GM21381 (cell line): Measurements from ENCODE around the gene RAB17.

Experiments
- ATAC-seq: cut with Tn5 transposase; IDR thresholded peaks from one replicate; pipeline ENCODE4 v1.9.1; 2021; ENCODE audit warnings: mild to moderate bottlenecking, moderate library complexity; ENCODE audit not compliant: unreplicated experiment

RAB17 gene

DNA sequence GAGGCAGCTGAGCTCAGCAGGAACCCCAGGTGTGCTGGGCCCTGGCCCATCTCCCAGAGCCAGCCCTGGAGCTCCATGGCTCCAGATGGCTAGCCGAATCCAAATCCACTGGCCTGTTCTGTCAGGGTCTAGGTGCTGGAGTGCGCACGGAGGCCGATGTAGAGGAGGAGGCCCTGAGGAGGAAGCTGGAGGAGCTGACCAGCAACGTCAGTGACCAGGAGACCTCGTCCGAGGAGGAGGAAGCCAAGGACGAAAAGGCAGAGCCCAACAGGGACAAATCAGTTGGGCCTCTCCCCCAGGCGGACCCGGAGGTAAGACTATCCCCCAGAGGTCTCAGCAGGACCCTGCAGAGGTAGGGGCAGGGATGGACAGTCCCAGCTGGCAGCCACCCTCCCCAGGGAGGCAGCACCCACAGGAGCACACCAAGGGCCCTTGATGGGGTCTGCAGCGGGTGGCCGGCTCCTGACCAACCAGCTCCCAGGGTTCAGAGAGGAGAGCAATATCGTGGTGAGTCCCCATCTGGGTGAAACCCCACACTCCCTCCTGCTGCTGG lies 50.2 kb downstream of the RAB17 start:
- no peak for ATAC-seq

- no peak for ATAC-seq
Observed at GRCh38 chr2:237539681-237540080, 50.9 kb downstream of the RAB17 start.

DNA sequence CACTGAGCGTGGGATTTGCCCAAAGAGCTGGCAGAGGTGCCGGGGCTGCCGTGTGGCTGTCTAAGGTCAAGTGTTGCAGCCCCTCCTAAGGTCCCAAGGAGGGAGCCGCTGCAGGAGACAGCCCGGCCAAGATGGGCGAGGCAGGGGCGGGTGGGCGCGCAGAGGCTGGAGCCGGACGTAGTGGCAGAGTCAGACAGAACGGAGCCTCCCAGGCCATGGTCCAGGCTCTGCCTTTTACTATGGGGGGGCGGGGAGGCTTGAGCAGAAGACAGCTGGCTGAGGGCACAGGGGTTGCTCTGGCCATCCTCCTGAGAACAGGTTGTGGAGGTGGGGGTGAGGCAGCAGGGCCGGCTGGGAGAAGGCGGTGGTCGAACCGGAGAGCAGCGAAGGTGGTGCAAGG lies 51.6 kb downstream of the RAB17 start:
- no peak for ATAC-seq

- no peak for ATAC-seq
Observed at GRCh38 chr2:237538001-237538720, 52.4 kb downstream of the RAB17 start.

DNA sequence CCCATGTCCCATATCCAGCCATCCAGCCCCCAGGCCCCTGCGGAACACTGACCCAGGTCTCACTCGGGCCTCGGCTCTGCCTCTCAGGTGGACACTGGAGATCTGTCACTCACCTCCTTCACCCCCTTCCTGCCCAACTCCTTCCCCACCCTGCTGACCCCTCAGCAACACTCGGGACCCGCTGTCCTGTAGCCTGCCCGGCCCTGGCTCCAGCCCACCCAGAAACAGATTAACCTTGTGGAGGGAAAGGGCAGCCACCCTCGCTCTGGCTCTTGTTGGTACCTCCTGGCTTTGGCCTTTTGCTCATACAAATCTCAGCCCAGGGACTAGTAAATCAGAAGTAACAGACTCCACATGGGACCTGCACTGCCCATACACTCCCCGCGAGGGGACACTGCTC lies 53.9 kb downstream of the RAB17 start:
- ATAC-seq = no peak

GRCh38 chr2:237536083-237536415 lies 54.5 kb downstream of the RAB17 start:
- no peak for ATAC-seq

GRCh38 chr2:237535385-237536082 lies 55.0 kb downstream of the RAB17 start:
- ATAC-seq = no peak

DNA sequence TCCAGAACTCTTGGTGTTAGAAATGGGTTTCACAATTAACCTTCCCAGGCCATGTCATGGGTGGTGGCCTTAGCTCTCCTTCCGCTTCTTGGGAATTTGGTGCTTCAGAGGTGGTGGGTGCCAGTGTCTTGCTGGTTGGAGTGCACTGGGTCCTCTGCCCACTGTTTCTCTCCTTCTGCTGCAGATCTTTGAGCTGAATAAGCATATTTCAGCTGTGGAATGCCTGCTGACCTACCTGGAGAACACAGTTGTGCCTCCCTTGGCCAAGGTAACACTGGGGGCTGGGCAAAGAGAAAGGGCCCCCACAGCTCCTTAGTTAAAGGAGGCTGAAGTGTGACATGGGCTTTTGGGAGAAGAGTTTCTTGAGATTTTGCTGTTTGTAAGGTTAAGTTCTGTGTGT lies 56.2 kb downstream of the RAB17 start:
- ATAC-seq = no peak

DNA sequence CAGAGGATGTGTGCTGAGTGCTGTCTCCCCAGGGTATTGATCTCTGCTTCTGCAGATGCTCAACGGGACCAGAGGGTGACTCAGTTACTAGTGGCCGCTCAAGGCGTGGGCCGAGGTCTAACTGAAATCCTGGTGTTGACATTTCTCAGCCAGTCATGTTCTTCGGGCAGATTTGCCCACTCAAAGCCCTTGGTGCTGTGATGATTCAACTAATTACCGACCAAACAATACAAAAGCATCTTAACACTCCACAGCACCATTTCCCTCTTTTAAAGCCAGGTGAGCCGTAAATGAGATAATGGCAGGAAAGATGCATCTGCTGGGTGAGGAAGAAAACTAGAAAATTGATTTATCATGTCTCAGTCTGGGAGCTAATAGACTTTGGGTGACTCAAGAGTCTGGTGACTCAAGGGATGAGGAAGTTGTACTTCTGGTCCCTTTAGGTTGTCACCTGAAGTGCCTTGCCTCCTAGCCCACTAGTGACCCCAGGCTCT lies 56.8 kb downstream of the RAB17 start:
- ATAC-seq = no peak

GRCh38 chr2:237532160-237532559 lies 58.4 kb downstream of the RAB17 start:
- ATAC-seq = no peak

DNA sequence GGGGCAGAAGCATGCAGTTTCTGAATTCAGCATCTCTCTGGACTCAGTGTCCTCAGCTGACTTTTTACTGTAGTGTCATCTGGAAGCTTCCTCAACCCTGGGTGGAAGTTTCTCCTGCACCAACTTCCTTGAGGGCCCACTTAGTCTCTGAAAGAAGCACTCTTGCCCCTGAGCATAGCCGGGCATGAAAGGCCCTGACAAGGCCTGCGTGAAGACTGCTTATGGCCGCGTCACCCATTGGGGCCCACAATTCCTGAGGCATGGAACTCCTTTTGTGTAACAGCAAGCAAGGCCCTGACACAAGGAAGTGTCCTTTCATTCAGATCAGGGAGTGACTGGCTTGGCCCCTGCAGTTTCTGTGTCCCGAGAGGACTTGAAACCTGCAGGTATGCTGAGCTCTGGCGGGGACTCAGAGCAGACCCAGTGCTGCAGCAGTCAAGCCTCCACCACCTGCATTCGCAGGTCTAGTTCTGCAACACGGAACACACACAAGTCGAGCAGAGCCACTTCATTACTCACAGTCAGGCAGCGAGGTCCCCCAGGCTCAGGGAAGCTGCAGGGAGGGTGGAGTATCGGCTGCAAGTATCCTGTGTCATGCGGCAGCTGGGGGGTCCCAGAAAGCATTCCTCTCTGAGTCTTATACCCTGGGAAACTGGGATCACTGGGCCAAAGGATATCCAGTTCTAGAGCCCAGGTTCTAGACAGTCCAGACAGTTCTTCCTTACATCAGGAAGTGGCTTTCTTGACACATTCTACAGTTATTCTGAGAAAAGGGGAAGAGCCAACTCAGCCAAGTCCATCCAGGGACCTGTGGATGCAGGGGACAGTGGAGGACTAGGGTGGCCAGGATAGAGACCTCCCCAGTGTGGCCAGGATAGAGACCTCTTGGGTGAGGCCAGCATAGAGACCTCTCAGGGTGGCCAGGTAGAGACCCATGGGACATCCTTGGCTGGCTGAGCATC lies 59.8 kb downstream of the RAB17 start:
- no peak for ATAC-seq

- ATAC-seq = peak; percentile 69
Observed at GRCh38 chr2:237529452-237530402, 60.8 kb downstream of the RAB17 start.

- no peak for ATAC-seq
Observed at GRCh38 chr2:237527766-237528165, 62.8 kb downstream of the RAB17 start.

DNA sequence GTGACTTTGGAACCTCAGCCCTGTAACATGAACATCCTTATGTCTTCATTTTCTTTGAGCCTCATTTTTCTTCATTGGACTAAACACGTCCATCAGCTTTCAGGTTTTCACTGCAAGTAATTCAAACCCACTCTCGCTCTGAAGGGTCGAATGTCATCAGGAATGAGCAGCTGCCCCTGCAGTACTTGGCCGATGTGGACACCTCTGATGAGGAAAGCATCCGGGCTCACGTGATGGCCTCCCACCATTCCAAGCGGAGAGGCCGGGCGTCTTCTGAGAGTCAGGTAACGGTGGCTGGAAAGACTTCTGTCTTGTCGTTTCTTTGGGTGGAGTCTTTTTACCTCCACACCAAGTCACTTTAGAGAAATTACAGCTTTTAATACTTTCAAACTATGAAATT lies 63.3 kb downstream of the RAB17 start:
- ATAC-seq = no peak

- ATAC-seq = no peak
Observed at GRCh38 chr2:237525559-237526157, 64.9 kb downstream of the RAB17 start.

- no peak for ATAC-seq
Observed at GRCh38 chr2:237524631-237525030, 65.9 kb downstream of the RAB17 start.
